Mucosa of stomach (tissue), 1 donor: Measurements from ENCODE around the gene MACF1.

Source experiments
- H3K27me3 ChIP-seq: one replicate; pipeline ENCODE4 v1.7.0; 2013; ENCODE audit warnings: mild to moderate bottlenecking, low read length; ENCODE audit not compliant: control insufficient read depth, insufficient read depth
- H3K36me3 ChIP-seq: one replicate; pipeline ENCODE4 v1.7.0; 2013; ENCODE audit warnings: low read length; ENCODE audit not compliant: control insufficient read depth, insufficient read depth
- H3K4me1 ChIP-seq: one replicate; pipeline ENCODE4 v1.7.0; 2013; ENCODE audit warnings: mild to moderate bottlenecking, low read length; ENCODE audit not compliant: control insufficient read depth, insufficient read depth
- H3K4me3 ChIP-seq: one replicate; pipeline ENCODE4 v1.7.0; 2013; ENCODE audit warnings: low read length
- H3K9ac ChIP-seq: one replicate; pipeline ENCODE4 v1.7.0; 2013; ENCODE audit warnings: mild to moderate bottlenecking, low read length, moderate library complexity
- H3K9me3 ChIP-seq: one replicate; pipeline ENCODE4 v1.7.0; 2013; ENCODE audit warnings: mild to moderate bottlenecking, low read length, moderate library complexity; ENCODE audit not compliant: control insufficient read depth
- donor health status: Pancreatic carcinoma.

The MACF1 gene

GRCh38 chr1:39385067-39385988 is 180.8 kb downstream of the MACF1 start:
- Histone ChIP-seq H3K4me3 (no peak overlapping the region), H3K27me3 (no peaks in the 10 kb centered on the region), H3K9me3 (no peaks in the 10 kb centered on the region), H3K36me3 (peaks cover 7% of the 10 kb centered on the region), H3K4me1 (no peaks in the 10 kb centered on the region), H3K9ac (no peak overlapping the region)

- Histone ChIP-seq H3K4me1 (peaks cover 5% of the 10 kb centered on the region), H3K36me3 (peaks cover 5% of the 10 kb centered on the region), H3K9me3 (no peaks in the 10 kb centered on the region), H3K4me3 (no peak overlapping the region), H3K9ac (no peak overlapping the region), H3K27me3 (no peaks in the 10 kb centered on the region)
Observed at GRCh38 chr1:39386997-39387396, 182.5 kb downstream of the MACF1 start.

DNA sequence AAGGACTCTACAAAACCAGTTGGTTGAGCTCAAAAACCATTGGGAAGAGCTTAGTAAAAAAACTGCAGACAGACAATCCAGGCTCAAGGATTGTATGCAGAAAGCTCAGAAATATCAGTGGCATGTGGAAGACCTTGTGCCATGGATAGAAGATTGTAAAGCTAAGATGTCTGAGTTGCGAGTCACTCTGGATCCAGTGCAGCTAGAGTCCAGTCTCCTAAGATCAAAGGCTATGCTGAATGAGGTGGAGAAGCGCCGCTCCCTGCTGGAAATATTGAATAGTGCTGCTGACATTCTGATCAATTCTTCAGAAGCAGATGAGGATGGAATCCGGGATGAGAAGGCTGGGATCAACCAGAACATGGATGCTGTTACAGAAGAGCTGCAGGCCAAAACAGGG is 183.0 kb downstream of the MACF1 start:
- Histone ChIP-seq H3K27me3 (no peaks in the 10 kb centered on the region), H3K36me3 (peaks cover 4% of the 10 kb centered on the region), H3K4me3 (no peak overlapping the region), H3K9me3 (no peaks in the 10 kb centered on the region), H3K4me1 (peaks cover 10% of the 10 kb centered on the region), H3K9ac (no peak overlapping the region)

GRCh38 chr1:39391691-39392679 is 187.5 kb downstream of the MACF1 start:
- H3K36me3 ChIP-seq: peaks cover 4% of the 10 kb centered on the region
- H3K9me3 ChIP-seq: no peaks in the 10 kb centered on the region
- no peak overlapping the region for H3K4me3 ChIP-seq
- H3K9ac ChIP-seq: no peak overlapping the region
- H3K4me1 ChIP-seq: peaks cover 43% of the 10 kb centered on the region
- no peaks in the 10 kb centered on the region for H3K27me3 ChIP-seq

DNA sequence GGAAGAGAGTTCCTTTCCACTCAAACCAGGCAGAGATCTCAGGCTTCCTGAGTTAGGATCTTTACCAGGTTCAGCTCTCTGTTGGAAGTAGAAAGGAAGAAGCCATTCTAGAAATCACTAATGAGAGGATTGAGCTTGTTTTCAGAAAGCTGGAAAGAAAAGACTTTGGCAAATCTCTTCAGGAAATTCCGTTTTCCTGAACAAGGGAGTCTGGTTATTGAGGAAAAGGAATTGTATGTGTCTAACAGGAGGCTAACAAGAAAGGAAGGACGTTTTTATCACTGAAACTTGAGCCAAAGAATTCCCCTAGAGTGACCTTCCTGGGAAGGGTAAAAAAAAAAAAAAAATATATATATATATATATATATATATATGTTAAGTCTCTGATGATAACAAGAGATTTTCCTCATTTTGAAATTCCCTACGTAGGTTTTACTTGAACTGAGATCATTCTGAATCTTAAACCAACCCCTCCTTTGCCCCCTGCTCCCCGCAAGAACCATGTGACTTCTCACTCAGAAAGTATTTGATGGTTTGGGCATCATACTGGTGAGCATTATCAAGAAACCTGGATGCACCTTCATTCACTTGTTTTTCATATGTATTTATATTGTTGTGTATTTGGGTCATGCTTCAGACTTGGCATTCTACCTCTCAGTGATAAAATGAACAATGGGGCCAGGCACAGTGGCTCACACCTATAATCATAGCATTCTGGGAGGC is 188.5 kb downstream of the MACF1 start:
- H3K27me3 ChIP-seq: no peaks in the 10 kb centered on the region
- peaks cover 1% of the 10 kb centered on the region for H3K36me3 ChIP-seq
- H3K4me3 ChIP-seq: no peak overlapping the region
- no peak overlapping the region for H3K9ac ChIP-seq
- H3K9me3 ChIP-seq: no peaks in the 10 kb centered on the region
- H3K4me1 ChIP-seq: peaks cover 48% of the 10 kb centered on the region

DNA sequence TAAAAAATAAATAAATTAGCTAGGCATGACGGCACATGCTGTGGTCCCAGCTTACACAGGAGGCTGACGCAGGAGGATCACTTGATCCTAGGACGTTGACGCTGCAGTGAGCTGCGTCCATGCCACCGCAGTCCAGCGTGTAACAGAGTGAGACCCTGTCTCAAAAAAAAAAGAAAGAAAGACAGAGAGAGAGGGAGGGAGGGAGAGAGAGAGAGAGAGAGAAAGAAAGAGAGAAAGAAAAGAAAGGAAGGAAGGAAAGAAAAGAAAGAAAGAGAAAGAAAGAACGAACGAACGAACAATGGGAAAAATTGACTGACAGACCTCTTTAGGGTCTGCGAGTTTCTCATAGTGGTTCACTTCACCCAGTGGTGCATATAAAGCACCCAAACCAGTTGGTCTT is 189.2 kb downstream of the MACF1 start:
- no peaks in the 10 kb centered on the region for H3K9me3 ChIP-seq
- no peaks in the 10 kb centered on the region for H3K36me3 ChIP-seq
- no peaks in the 10 kb centered on the region for H3K27me3 ChIP-seq
- no peak overlapping the region for H3K4me3 ChIP-seq
- no peak overlapping the region for H3K9ac ChIP-seq
- H3K4me1 ChIP-seq: peaks cover 54% of the 10 kb centered on the region

- H3K27me3 ChIP-seq: no peaks in the 10 kb centered on the region
- no peak overlapping the region for H3K9ac ChIP-seq
- no peaks in the 10 kb centered on the region for H3K9me3 ChIP-seq
- peaks cover 58% of the 10 kb centered on the region for H3K4me1 ChIP-seq
- no peak overlapping the region for H3K4me3 ChIP-seq
- H3K36me3 ChIP-seq: no peaks in the 10 kb centered on the region
Observed at GRCh38 chr1:39394059-39394458, 189.6 kb downstream of the MACF1 start.

GRCh38 chr1:39394598-39394997 is 190.1 kb downstream of the MACF1 start:
- Histone ChIP-seq H3K9ac (peak overlapping the region; percentile 62), H3K27me3 (no peaks in the 10 kb centered on the region), H3K4me1 (peaks cover 63% of the 10 kb centered on the region), H3K4me3 (no peak overlapping the region), H3K9me3 (no peaks in the 10 kb centered on the region), H3K36me3 (no peaks in the 10 kb centered on the region)

- H3K9ac ChIP-seq: peak overlapping the region; percentile 62
- peaks cover 63% of the 10 kb centered on the region for H3K4me1 ChIP-seq
- H3K9me3 ChIP-seq: no peaks in the 10 kb centered on the region
- H3K4me3 ChIP-seq: no peak overlapping the region
- H3K36me3 ChIP-seq: no peaks in the 10 kb centered on the region
- no peaks in the 10 kb centered on the region for H3K27me3 ChIP-seq
Observed at GRCh38 chr1:39395357-39395831, 190.9 kb downstream of the MACF1 start.

- Histone ChIP-seq H3K9me3 (no peaks in the 10 kb centered on the region), H3K4me1 (peaks cover 61% of the 10 kb centered on the region), H3K36me3 (no peaks in the 10 kb centered on the region), H3K27me3 (no peaks in the 10 kb centered on the region), H3K9ac (no peak overlapping the region), H3K4me3 (no peak overlapping the region)
Observed at GRCh38 chr1:39396671-39397070, 192.2 kb downstream of the MACF1 start.

GRCh38 chr1:39397487-39397886 is 193.0 kb downstream of the MACF1 start:
- H3K9me3 ChIP-seq: no peaks in the 10 kb centered on the region
- no peaks in the 10 kb centered on the region for H3K27me3 ChIP-seq
- H3K36me3 ChIP-seq: no peaks in the 10 kb centered on the region
- H3K4me1 ChIP-seq: peaks cover 53% of the 10 kb centered on the region
- H3K4me3 ChIP-seq: no peak overlapping the region
- no peak overlapping the region for H3K9ac ChIP-seq
